A549 (cell line): ENCODE results near the gene CCDC116.

ENCODE experiments used
- CBX2 ChIP-seq: fragments of 200-600 bp; sonication (generic); IDR thresholded peaks from 2 replicates; pipeline ENCODE4 v1.6.1; 2016; ENCODE audit warnings: low read depth, mild to moderate bottlenecking, borderline replicate concordance
- CEBPB ChIP-seq, 2 experiments: fragments of >200 bp in 1 of 2; sonication (Bioruptor Twin) in 1 of 2; formaldehyde crosslinking in 1 of 2; IDR thresholded peaks; 2 replicates each; pipeline ENCODE4 v1.6.1; 2012 to 2016
- EP300 ChIP-seq, 2 experiments: fragments of >200 bp; sonication (Bioruptor Twin); formaldehyde crosslinking; IDR thresholded peaks; 2 replicates in 1 of 2; 3 replicates in 1 of 2; pipeline ENCODE4 v1.6.1; 2016 to 2017
- JUN ChIP-seq, 2 experiments: fragments of >200 bp; sonication (Bioruptor Twin); formaldehyde crosslinking; IDR thresholded peaks; 2 replicates in 1 of 2; 3 replicates in 1 of 2; pipeline ENCODE4 v1.6.1; 2016 to 2017
- JUNB ChIP-seq: fragments of >200 bp; sonication (Bioruptor Twin); formaldehyde crosslinking; IDR thresholded peaks from 2 replicates; pipeline ENCODE4 v1.6.1; 2016
- KDM1A ChIP-seq: fragments of 200-600 bp; sonication (generic); IDR thresholded peaks from 2 replicates; pipeline ENCODE4 v1.6.1; 2016; ENCODE audit warnings: low read depth, mild to moderate bottlenecking
- KDM5A ChIP-seq: fragments of 200-600 bp; sonication (generic); IDR thresholded peaks from 2 replicates; pipeline ENCODE4 v1.6.1; 2016; ENCODE audit warnings: antibody characterized with exemption, mild to moderate bottlenecking
- MAZ ChIP-seq: fragments of 150-350 bp; IDR thresholded peaks from 2 replicates; pipeline ENCODE4 v1.6.1; 2014; ENCODE audit warnings: antibody characterized with exemption, low read depth, low read length, borderline replicate concordance
- POLR2A ChIP-seq: IDR thresholded peaks from 2 replicates; pipeline ENCODE4 v1.6.1; 2012; ENCODE audit warnings: mild to moderate bottlenecking, low read length
- RAD21 ChIP-seq, 2 experiments: fragments of >200 bp in 1 of 2; sonication (Bioruptor Twin) in 1 of 2; formaldehyde crosslinking in 1 of 2; IDR thresholded peaks in 1 of 2; conservative IDR thresholded peaks in 1 of 2; 2 replicates in 1 of 2; 3 replicates in 1 of 2; pipeline ENCODE4 v1.6.1; 2012 to 2018; ENCODE audit warnings: inconsistent platforms in 1 of 2
- USF2 ChIP-seq: fragments of 450-650 bp; IDR thresholded peaks from 2 replicates; pipeline ENCODE4 v1.6.1; 2014; ENCODE audit warnings: antibody characterized with exemption
- TF ChIP-seq, protein P1 (sequence below): fragments of >200 bp; sonication (Bioruptor Twin); formaldehyde crosslinking; IDR thresholded peaks from 3 replicates; pipeline ENCODE4 v1.5.1; 2016
- TF ChIP-seq, protein P2 (sequence below): IDR thresholded peaks from 2 replicates; pipeline ENCODE4 v1.6.1; 2012

- TF ChIP-seq JUNB: no peak
- no peak for TF ChIP-seq MAZ
- TF ChIP-seq, protein P1, sequence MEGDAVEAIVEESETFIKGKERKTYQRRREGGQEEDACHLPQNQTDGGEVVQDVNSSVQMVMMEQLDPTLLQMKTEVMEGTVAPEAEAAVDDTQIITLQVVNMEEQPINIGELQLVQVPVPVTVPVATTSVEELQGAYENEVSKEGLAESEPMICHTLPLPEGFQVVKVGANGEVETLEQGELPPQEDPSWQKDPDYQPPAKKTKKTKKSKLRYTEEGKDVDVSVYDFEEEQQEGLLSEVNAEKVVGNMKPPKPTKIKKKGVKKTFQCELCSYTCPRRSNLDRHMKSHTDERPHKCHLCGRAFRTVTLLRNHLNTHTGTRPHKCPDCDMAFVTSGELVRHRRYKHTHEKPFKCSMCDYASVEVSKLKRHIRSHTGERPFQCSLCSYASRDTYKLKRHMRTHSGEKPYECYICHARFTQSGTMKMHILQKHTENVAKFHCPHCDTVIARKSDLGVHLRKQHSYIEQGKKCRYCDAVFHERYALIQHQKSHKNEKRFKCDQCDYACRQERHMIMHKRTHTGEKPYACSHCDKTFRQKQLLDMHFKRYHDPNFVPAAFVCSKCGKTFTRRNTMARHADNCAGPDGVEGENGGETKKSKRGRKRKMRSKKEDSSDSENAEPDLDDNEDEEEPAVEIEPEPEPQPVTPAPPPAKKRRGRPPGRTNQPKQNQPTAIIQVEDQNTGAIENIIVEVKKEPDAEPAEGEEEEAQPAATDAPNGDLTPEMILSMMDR: no peak
- TF ChIP-seq CEBPB (IDR thresholded peaks at IDR 0.05): no peak
- TF ChIP-seq EP300 (IDR thresholded peaks at IDR 0.05): no peak
- TF ChIP-seq POLR2A: no peak
- TF ChIP-seq JUN (IDR thresholded peaks at IDR 0.05): no peak
- TF ChIP-seq KDM1A: no peak
- no peak for TF ChIP-seq KDM5A
- no peak for TF ChIP-seq RAD21 (conservative IDR thresholded peaks at IDR 0.05 in 1 of 2, IDR thresholded peaks at IDR 0.05 in 1 of 2)
- TF ChIP-seq, protein P2, sequence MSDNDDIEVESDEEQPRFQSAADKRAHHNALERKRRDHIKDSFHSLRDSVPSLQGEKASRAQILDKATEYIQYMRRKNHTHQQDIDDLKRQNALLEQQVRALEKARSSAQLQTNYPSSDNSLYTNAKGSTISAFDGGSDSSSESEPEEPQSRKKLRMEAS: no peak
- TF ChIP-seq CBX2: no peak
- no peak for TF ChIP-seq USF2
Observed at GRCh38 chr22:21651521-21652009, 19.0 kb downstream of the CCDC116 start.
